Muscle layer of duodenum (tissue), 2 donors: Measurements from ENCODE around the gene CLMN.
A peak's percentile ranks its signal among the peaks of the same experiment; 100 is the strongest.

Experiments used
- H3K27ac ChIP-seq: one replicate; pipeline ENCODE4 v1.7.0; 2013; ENCODE audit warnings: mild to moderate bottlenecking, low read length
- H3K27me3 ChIP-seq: one replicate; pipeline ENCODE4 v1.7.0; 2013; ENCODE audit warnings: low read depth, mild to moderate bottlenecking, control low read depth, low read length
- H3K36me3 ChIP-seq, 2 donors: one replicate each; pipeline ENCODE4 v1.7.0; 2013; ENCODE audit warnings: low read length in 2 of 2, control low read depth in 1 of 2, mild to moderate bottlenecking in 1 of 2; ENCODE audit not compliant: insufficient read depth in 2 of 2, control insufficient read depth in 1 of 2
- H3K4me1 ChIP-seq, 2 donors: one replicate each; pipeline ENCODE4 v1.7.0; 2013; ENCODE audit warnings: low read length in 2 of 2, mild to moderate bottlenecking in 2 of 2, control low read depth in 1 of 2, moderate library complexity in 1 of 2; ENCODE audit not compliant: insufficient read depth in 2 of 2, control insufficient read depth in 1 of 2
- H3K4me3 ChIP-seq, 2 donors: one replicate each; pipeline ENCODE4 v1.7.0; 2013; ENCODE audit warnings: low read length in 2 of 2, low read depth in 1 of 2, mild to moderate bottlenecking in 1 of 2
- H3K9me3 ChIP-seq, 2 donors: one replicate each; pipeline ENCODE4 v1.7.0; 2013; ENCODE audit warnings: low read length in 2 of 2, control low read depth in 1 of 2, mild to moderate bottlenecking in 1 of 2; ENCODE audit not compliant: control insufficient read depth in 1 of 2
- donor health status: healthy.

CLMN gene

GRCh38 chr14:95319312-95320077 lies at the start of gene CLMN:
Gene CLMN, minus strand, starts transcription at chr14:95319908. Its CDS starts 116 bp downstream, at chr14:95319792.
- Histone ChIP-seq H3K4me3 (peak within 1 kb of the TSS; percentile 58 to 88), H3K27ac (peak within 1 kb of the TSS; percentile 48), H3K4me1 (peaks cover under 1 to 5% of the 10 kb centered on the region in 2 donors), H3K27me3 (no peaks in the 10 kb centered on the region), H3K9me3 (no peaks in the 10 kb centered on the region), H3K36me3 (no peaks in the 10 kb centered on the region)

GRCh38 chr14:95365401-95365800 lies 45.7 kb upstream of the CLMN start:
- Histone ChIP-seq H3K27me3 (no peaks in the 10 kb centered on the region), H3K36me3 (no peaks in the 10 kb centered on the region), H3K4me1 (no peaks in the 10 kb centered on the region), H3K27ac (no peak overlapping the region), H3K9me3 (no peaks in the 10 kb centered on the region), H3K4me3 (no peak overlapping the region)

GRCh38 chr14:95364481-95365209 lies 44.9 kb upstream of the CLMN start:
- H3K27ac ChIP-seq = no peak overlapping the region

GRCh38 chr14:95363468-95363954 lies 43.8 kb upstream of the CLMN start:
- Histone ChIP-seq H3K27me3 (no peaks in the 10 kb centered on the region), H3K27ac (no peak overlapping the region)

More at GRCh38 chr14:95364481-95365209, 44.9 kb upstream of the CLMN start:
- Histone ChIP-seq H3K4me3 (no peak overlapping the region), H3K4me1 (no peaks in the 10 kb centered on the region), H3K27me3 (no peaks in the 10 kb centered on the region), H3K9me3 (no peaks in the 10 kb centered on the region), H3K36me3 (no peaks in the 10 kb centered on the region)

GRCh38 chr14:95362138-95362494 lies 42.4 kb upstream of the CLMN start:
- Histone ChIP-seq H3K27me3 (no peaks in the 10 kb centered on the region), H3K27ac (no peak overlapping the region), H3K4me1 (no peaks in the 10 kb centered on the region), H3K36me3 (no peaks in the 10 kb centered on the region), H3K9me3 (no peaks in the 10 kb centered on the region), H3K4me3 (peak overlapping the region in 1 of 2 donors; percentile 14)

More at GRCh38 chr14:95363468-95363954, 43.8 kb upstream of the CLMN start:
- Histone ChIP-seq H3K36me3 (no peaks in the 10 kb centered on the region), H3K4me1 (no peaks in the 10 kb centered on the region), H3K9me3 (no peaks in the 10 kb centered on the region), H3K4me3 (no peak overlapping the region)

- no peaks in the 10 kb centered on the region for H3K36me3 ChIP-seq
- H3K27ac ChIP-seq = no peak overlapping the region
- H3K4me3 ChIP-seq = peak overlapping the region in 1 of 2 donors; percentile 14
- no peaks in the 10 kb centered on the region for H3K4me1 ChIP-seq
- H3K27me3 ChIP-seq = no peaks in the 10 kb centered on the region
- H3K9me3 ChIP-seq = no peaks in the 10 kb centered on the region
Observed at GRCh38 chr14:95361373-95362137, 41.8 kb upstream of the CLMN start.

GRCh38 chr14:95360828-95361227 lies 41.1 kb upstream of the CLMN start:
- Histone ChIP-seq H3K4me3 (no peak overlapping the region), H3K27ac (no peak overlapping the region), H3K36me3 (no peaks in the 10 kb centered on the region), H3K27me3 (no peaks in the 10 kb centered on the region), H3K4me1 (no peaks in the 10 kb centered on the region), H3K9me3 (no peaks in the 10 kb centered on the region)

- H3K27me3 ChIP-seq = no peaks in the 10 kb centered on the region
- H3K27ac ChIP-seq = no peak overlapping the region
- no peak overlapping the region for H3K4me3 ChIP-seq
- H3K36me3 ChIP-seq = no peaks in the 10 kb centered on the region
- H3K9me3 ChIP-seq = peaks cover 0 to 2% of the 10 kb centered on the region in 2 donors
- H3K4me1 ChIP-seq = no peaks in the 10 kb centered on the region
Observed at GRCh38 chr14:95359994-95360826, 40.5 kb upstream of the CLMN start.

GRCh38 chr14:95356245-95356869 lies 36.6 kb upstream of the CLMN start:
- no peaks in the 10 kb centered on the region for H3K4me1 ChIP-seq

GRCh38 chr14:95355422-95355821 lies 35.7 kb upstream of the CLMN start:
- Histone ChIP-seq H3K4me1 (no peaks in the 10 kb centered on the region), H3K27me3 (no peaks in the 10 kb centered on the region)

More at GRCh38 chr14:95356245-95356869, 36.6 kb upstream of the CLMN start:
- no peak overlapping the region for H3K27ac ChIP-seq
- H3K27me3 ChIP-seq = no peaks in the 10 kb centered on the region
- H3K9me3 ChIP-seq = peaks cover 0 to 10% of the 10 kb centered on the region in 2 donors
- no peaks in the 10 kb centered on the region for H3K36me3 ChIP-seq
- no peak overlapping the region for H3K4me3 ChIP-seq

More at GRCh38 chr14:95355422-95355821, 35.7 kb upstream of the CLMN start:
- H3K4me3 ChIP-seq = no peak overlapping the region
- no peak overlapping the region for H3K27ac ChIP-seq
- no peaks in the 10 kb centered on the region for H3K36me3 ChIP-seq
- H3K9me3 ChIP-seq = peaks cover 0 to 10% of the 10 kb centered on the region in 2 donors
